Measurements from ENCODE around the gene FUT9. TPM values are rescaled to one million over a fixed set of nuclear protein-coding genes. Genes with fewer than 3 reads are reported as not detected.
"Not testable (repeated sequence)": the region's sequence is repeated elsewhere in the genome, so short reads cannot be mapped to it uniquely, and the experiment has no call there.

Gene FUT9
- total RNA-seq, 2 donors from 2014 or later = under 0.01 TPM; not detected in 1

DNA sequence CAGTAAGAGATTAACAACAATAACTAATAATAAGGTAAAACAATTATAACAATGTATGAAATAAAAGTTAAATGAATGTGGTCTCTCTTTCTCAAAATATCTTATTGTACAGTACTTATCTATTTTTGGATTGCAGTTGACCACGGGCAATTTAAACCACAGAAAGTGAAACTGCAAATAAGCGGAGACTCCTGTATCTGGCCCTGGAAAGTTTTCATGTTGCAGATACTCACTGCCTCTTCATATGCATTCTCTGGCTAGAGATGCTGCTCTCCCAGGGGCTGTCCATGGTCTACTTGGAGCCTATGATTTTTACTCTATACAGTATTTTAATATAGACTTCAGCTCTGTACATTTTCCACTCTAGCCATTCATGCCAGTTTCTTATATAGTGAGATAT is 230.8 kb downstream of the FUT9 start:
- intact Hi-C loops (cut with DNase I) = no loop called here
- DNase-seq (ENCODE audit: low spot score) = no peak

GRCh38 chr6:96249755-96250154 is 234.0 kb downstream of the FUT9 start:
- intact Hi-C loops (cut with DNase I) = no loop called here
- no peak for DNase-seq (ENCODE audit: low spot score)

DNA sequence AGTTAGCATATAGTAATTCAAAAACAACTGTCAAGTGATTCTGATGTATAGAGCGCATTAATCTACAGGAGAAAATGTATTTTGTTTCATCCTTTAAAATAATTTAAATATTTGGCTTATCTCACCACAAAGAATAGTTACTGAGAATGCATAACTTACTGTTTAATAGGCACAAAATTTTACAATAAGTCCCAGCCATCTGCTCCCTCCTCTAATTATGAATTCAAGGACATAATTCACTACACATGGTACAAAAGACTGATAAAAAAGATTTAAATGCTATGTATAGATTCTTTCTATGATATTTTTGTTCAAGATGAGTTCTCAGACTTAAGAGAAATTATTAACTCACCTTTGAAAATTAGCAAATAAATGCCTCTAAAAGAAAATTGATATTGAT is 242.0 kb downstream of the FUT9 start:
- DNase-seq (ENCODE audit: low spot score) = no peak
- intact Hi-C loops (cut with DNase I) = no loop called here

- intact Hi-C loops (cut with DNase I); DNase-seq (ENCODE audit: low spot score): not testable (repeated sequence)
Measured at GRCh38 chr6:96260787-96261430, 245.1 kb downstream of the FUT9 start.
